Mesenchymal stem cell (in vitro differentiated cells and primary cell): ENCODE data around the gene MVB12B.

Experiments
- DNase-seq: peaks from one replicate; pipeline ENCODE4 v3.0.0-alpha.2; 2013
- H2AFZ ChIP-seq: one replicate; pipeline ENCODE4 v1.6.1; 2013; ENCODE audit warnings: low read depth, mild to moderate bottlenecking, control low read depth, inconsistent platforms, low read length, moderate library complexity
- H2AK5ac ChIP-seq: 2 replicates; pipeline ENCODE4 v1.6.1; 2013; ENCODE audit warnings: low read length, moderate library complexity, mild to moderate bottlenecking, inconsistent platforms; ENCODE audit not compliant: severe bottlenecking
- H2BK120ac ChIP-seq: one replicate; pipeline ENCODE4 v1.6.1; 2013; ENCODE audit warnings: low read depth, mild to moderate bottlenecking, inconsistent platforms, low read length, moderate library complexity
- H2BK12ac ChIP-seq, 2 experiments: one replicate each; pipeline ENCODE4 v1.6.1; 2013; ENCODE audit warnings: inconsistent platforms in 2 of 2, low read length in 2 of 2, mild to moderate bottlenecking in 2 of 2, moderate library complexity in 2 of 2, control low read depth in 1 of 2
- H2BK15ac ChIP-seq: one replicate; pipeline ENCODE4 v1.6.1; 2013; ENCODE audit warnings: mild to moderate bottlenecking, low read depth, inconsistent platforms; ENCODE audit not compliant: poor library complexity, severe bottlenecking
- H2BK5ac ChIP-seq: 2 replicates; pipeline ENCODE4 v1.6.1; 2013; ENCODE audit warnings: low read depth, mild to moderate bottlenecking, low read length, control low read depth, inconsistent platforms; ENCODE audit not compliant: poor library complexity, severe bottlenecking
- H3K14ac ChIP-seq, 2 experiments: one replicate each; pipeline ENCODE4 v1.6.1; 2013; ENCODE audit warnings: inconsistent platforms in 2 of 2, low read length in 2 of 2, control low read depth in 1 of 2, mild to moderate bottlenecking in 1 of 2, moderate library complexity in 1 of 2
- H3K18ac ChIP-seq, 2 experiments: one replicate each; pipeline ENCODE4 v1.6.1; 2013; ENCODE audit warnings: inconsistent platforms in 2 of 2, low read length in 2 of 2, control low read depth in 1 of 2, low read depth in 1 of 2, mild to moderate bottlenecking in 1 of 2
- H3K23ac ChIP-seq, 2 experiments: one replicate each; pipeline ENCODE4 v1.6.1; 2013; ENCODE audit warnings: inconsistent platforms in 2 of 2, low read length in 2 of 2, mild to moderate bottlenecking in 2 of 2, moderate library complexity in 2 of 2, control low read depth in 1 of 2
- H3K27ac ChIP-seq: 2 replicates; pipeline ENCODE4 v1.5.1; 2013; ENCODE audit warnings: mild to moderate bottlenecking, moderate library complexity, low read length, control low read depth, inconsistent platforms; ENCODE audit not compliant: poor library complexity, severe bottlenecking
- H3K27me3 ChIP-seq, 2 experiments: 2 replicates each; pipeline versions ENCODE4 v1.6.1 to v1.7.0; 2013; ENCODE audit warnings: low read length in 2 of 2, mild to moderate bottlenecking in 2 of 2, moderate library complexity in 2 of 2, control low read depth in 1 of 2, inconsistent platforms in 1 of 2; ENCODE audit not compliant: control insufficient read depth in 1 of 2, insufficient read depth in 1 of 2
- H3K36me3 ChIP-seq, 2 experiments: 2 replicates each; pipeline versions ENCODE4 v1.6.1 to v1.7.0; 2013; ENCODE audit warnings: low read length in 2 of 2, control low read depth in 1 of 2, inconsistent platforms in 1 of 2, low read depth in 1 of 2, mild to moderate bottlenecking in 1 of 2; ENCODE audit not compliant: insufficient read depth in 2 of 2, control insufficient read depth in 1 of 2
- H3K4ac ChIP-seq, 2 experiments: one replicate each; pipeline ENCODE4 v1.6.1; 2013; ENCODE audit warnings: inconsistent platforms in 2 of 2, low read length in 2 of 2, mild to moderate bottlenecking in 2 of 2, moderate library complexity in 2 of 2, control low read depth in 1 of 2, low read depth in 1 of 2
- H3K4me1 ChIP-seq: 2 replicates; pipeline ENCODE4 v1.6.1; 2013; ENCODE audit warnings: low read depth, low read length, control low read depth; ENCODE audit not compliant: control insufficient read depth, insufficient read depth
- H3K4me2 ChIP-seq: 2 replicates; pipeline ENCODE4 v1.6.1; 2013; ENCODE audit warnings: low read length, mild to moderate bottlenecking, inconsistent platforms; ENCODE audit not compliant: poor library complexity, severe bottlenecking
- H3K4me3 ChIP-seq, 2 experiments: 2 replicates each; pipeline versions ENCODE4 v1.5.1 to v1.7.0; 2013; ENCODE audit warnings: low read length in 2 of 2, mild to moderate bottlenecking in 2 of 2, control low read depth in 1 of 2, low read depth in 1 of 2; ENCODE audit not compliant: insufficient read depth in 1 of 2
- H3K79me1 ChIP-seq: replicated peaks from 2 replicates; pipeline ENCODE4 v1.6.1; 2013; ENCODE audit warnings: mild to moderate bottlenecking, control low read depth, low read length, inconsistent platforms; ENCODE audit not compliant: poor library complexity, severe bottlenecking
- H3K9ac ChIP-seq: 2 replicates; pipeline ENCODE4 v1.7.0; 2013; ENCODE audit warnings: mild to moderate bottlenecking, low read length, moderate library complexity
- H3K9me3 ChIP-seq: 2 replicates; pipeline ENCODE4 v1.7.0; 2013; ENCODE audit warnings: mild to moderate bottlenecking, low read length; ENCODE audit not compliant: control insufficient read depth
- H4K8ac ChIP-seq: one replicate; pipeline ENCODE4 v1.6.1; 2013; ENCODE audit warnings: inconsistent platforms, mild to moderate bottlenecking, low read length, moderate library complexity
- H4K91ac ChIP-seq: one replicate; pipeline ENCODE4 v1.6.1; 2013; ENCODE audit warnings: mild to moderate bottlenecking, low read length, inconsistent platforms
- WGBS: methylation state at CpG from one replicate; pipeline ENCODE4 v1.1.7; 2013; ENCODE audit warnings: mixed read lengths; 5-methylcytosine and 5-hydroxymethylcytosine counted together

The MVB12B gene

GRCh38 chr9:126504086-126504976 is 177.7 kb downstream of the MVB12B start:
- Histone ChIP-seq H2BK5ac (no peak overlapping the region), H4K8ac (no peak overlapping the region), H3K36me3 (peaks cover 0 to 9% of the 10 kb centered on the region in 2 experiments), H3K23ac (no peak overlapping the region), H2BK12ac (no peak overlapping the region), H3K27me3 (peaks cover 23 to 51% of the 10 kb centered on the region in 2 experiments), H2BK120ac (no peak overlapping the region), H4K91ac (peak overlapping the region; percentile 16), H3K4me3 (no peak overlapping the region), H2BK15ac (no peak overlapping the region), H3K79me1 (no peaks in the 10 kb centered on the region), H2AK5ac (no peak overlapping the region), H3K4ac (no peak overlapping the region), H3K4me2 (no peak overlapping the region), H3K18ac (no peak overlapping the region), H3K4me1 (peaks cover 30% of the 10 kb centered on the region), H3K27ac (no peak overlapping the region), H2AFZ (no peak overlapping the region), H3K14ac (no peak overlapping the region), H3K9ac (no peak overlapping the region), H3K9me3 (no peaks in the 10 kb centered on the region)
- no peak for DNase-seq
- 94% methylated on average over 31 of the region's 31 CpGs for WGBS

- H3K4me1 ChIP-seq: peaks cover 26% of the 10 kb centered on the region
- no peak overlapping the region for H3K23ac ChIP-seq
- H3K36me3 ChIP-seq: peaks cover 0 to 9% of the 10 kb centered on the region in 2 experiments
- H3K27me3 ChIP-seq: peaks cover 20 to 54% of the 10 kb centered on the region in 2 experiments
- H3K4ac ChIP-seq: no peak overlapping the region
- no peak overlapping the region for H3K4me3 ChIP-seq
- H2BK5ac ChIP-seq: no peak overlapping the region
- no peak overlapping the region for H2AFZ ChIP-seq
- peak overlapping the region; percentile 16 for H4K91ac ChIP-seq
- H3K9me3 ChIP-seq: no peaks in the 10 kb centered on the region
- no peak overlapping the region for H2AK5ac ChIP-seq
- no peak overlapping the region for H3K18ac ChIP-seq
- no peak overlapping the region for H3K27ac ChIP-seq
- 94% methylated on average over 11 of the region's 11 CpGs for WGBS
- no peak overlapping the region for H3K9ac ChIP-seq
- H3K14ac ChIP-seq: no peak overlapping the region
- H2BK15ac ChIP-seq: no peak overlapping the region
- H2BK12ac ChIP-seq: no peak overlapping the region
- no peak overlapping the region for H2BK120ac ChIP-seq
- H3K4me2 ChIP-seq: no peak overlapping the region
- H3K79me1 ChIP-seq: no peaks in the 10 kb centered on the region
- H4K8ac ChIP-seq: no peak overlapping the region
- no peak for DNase-seq
Measured at GRCh38 chr9:126504977-126505455, 178.4 kb downstream of the MVB12B start.

GRCh38 chr9:126505697-126506346 is 179.2 kb downstream of the MVB12B start:
- Histone ChIP-seq H3K4me3 (no peak overlapping the region), H2BK15ac (no peak overlapping the region), H4K8ac (no peak overlapping the region), H3K79me1 (no peaks in the 10 kb centered on the region), H2BK5ac (no peak overlapping the region), H3K4me1 (peaks cover 19% of the 10 kb centered on the region), H3K27me3 (peaks cover 19 to 54% of the 10 kb centered on the region in 2 experiments), H3K9ac (no peak overlapping the region), H3K9me3 (no peaks in the 10 kb centered on the region), H4K91ac (no peak overlapping the region), H3K18ac (no peak overlapping the region), H3K27ac (no peak overlapping the region), H3K14ac (no peak overlapping the region), H3K4me2 (no peak overlapping the region), H2AFZ (no peak overlapping the region), H3K4ac (no peak overlapping the region), H2BK12ac (no peak overlapping the region), H3K36me3 (peaks cover 0 to 9% of the 10 kb centered on the region in 2 experiments), H2BK120ac (no peak overlapping the region), H3K23ac (no peak overlapping the region), H2AK5ac (no peak overlapping the region)
- WGBS: 90% methylated on average over 9 of the region's 11 CpGs
- DNase-seq: no peak
